Stimulated activated CD8-positive, alpha-beta memory T cell treated with anti-CD3 and anti-CD28 coated beads, Interleukin-4, amount 100 ng/mL, for 1 hour (primary cell): ENCODE results near the gene PITPNM1.
A peak's percentile ranks its signal among the peaks of the same experiment; 100 is the strongest.
"Not testable (repeated sequence)": the region's sequence is repeated elsewhere in the genome, so short reads cannot be mapped to it uniquely, and the experiment has no call there.

Experiments used
- DNase-seq, 2 donors: peaks; one replicate each; pipeline ENCODE4 v3.0.0-alpha.2; 2020; ENCODE audit warnings: low read depth in 2 of 2, low spot score in 1 of 2

PITPNM1 gene

GRCh38 chr11:67491276-67492068, 13.7 kb downstream of the PITPNM1 start:
- no peak for DNase-seq

- DNase-seq: no peak
Measured at GRCh38 chr11:67490727-67491065, 14.5 kb downstream of the PITPNM1 start.

- DNase-seq: no peak
Measured at GRCh38 chr11:67489885-67490726, 15.1 kb downstream of the PITPNM1 start.

- DNase-seq: no peak
Measured at GRCh38 chr11:67489203-67489884, 15.8 kb downstream of the PITPNM1 start.

GRCh38 chr11:67486481-67487195, 18.5 kb downstream of the PITPNM1 start:
- DNase-seq: no peak

GRCh38 chr11:67485873-67486361, 19.2 kb downstream of the PITPNM1 start:
- not testable (repeated sequence) for DNase-seq

- DNase-seq: no peak
Measured at GRCh38 chr11:67484847-67485311, 20.3 kb downstream of the PITPNM1 start.

- DNase-seq: no peak
Measured at GRCh38 chr11:67483831-67484665, 21.1 kb downstream of the PITPNM1 start.

GRCh38 chr11:67482827-67483798, 22.1 kb downstream of the PITPNM1 start, which contains the start of gene AIP:
Gene AIP (plus strand): TSS chr11:67483026. CDS start chr11:67483159, 133 bp downstream.
- DNase-seq: peak; percentile 83 to 91

GRCh38 chr11:67482275-67482826, 22.8 kb downstream of the PITPNM1 start:
- no peak for DNase-seq

GRCh38 chr11:67477344-67478050, 27.7 kb downstream of the PITPNM1 start:
- not testable (repeated sequence) for DNase-seq

GRCh38 chr11:67476692-67477091, 28.5 kb downstream of the PITPNM1 start:
- DNase-seq: not testable (repeated sequence)

GRCh38 chr11:67472882-67473281, 32.3 kb downstream of the PITPNM1 start:
- DNase-seq: no peak

GRCh38 chr11:67470337-67471002, 34.7 kb downstream of the PITPNM1 start:
- no peak for DNase-seq

- DNase-seq: no peak
Measured at GRCh38 chr11:67469508-67469811, 35.7 kb downstream of the PITPNM1 start.

GRCh38 chr11:67468759-67469507, 36.2 kb downstream of the PITPNM1 start, which contains the start of gene TMEM134:
Gene TMEM134 (minus strand): TSS chr11:67469251. CDS start chr11:67469192, 59 bp downstream.
- DNase-seq: peak; percentile 86 to 89

- DNase-seq: no peak
Measured at GRCh38 chr11:67468456-67468758, 36.8 kb downstream of the PITPNM1 start.
